Measurements from ENCODE around the gene CDKAL1.

The CDKAL1 gene

DNA sequence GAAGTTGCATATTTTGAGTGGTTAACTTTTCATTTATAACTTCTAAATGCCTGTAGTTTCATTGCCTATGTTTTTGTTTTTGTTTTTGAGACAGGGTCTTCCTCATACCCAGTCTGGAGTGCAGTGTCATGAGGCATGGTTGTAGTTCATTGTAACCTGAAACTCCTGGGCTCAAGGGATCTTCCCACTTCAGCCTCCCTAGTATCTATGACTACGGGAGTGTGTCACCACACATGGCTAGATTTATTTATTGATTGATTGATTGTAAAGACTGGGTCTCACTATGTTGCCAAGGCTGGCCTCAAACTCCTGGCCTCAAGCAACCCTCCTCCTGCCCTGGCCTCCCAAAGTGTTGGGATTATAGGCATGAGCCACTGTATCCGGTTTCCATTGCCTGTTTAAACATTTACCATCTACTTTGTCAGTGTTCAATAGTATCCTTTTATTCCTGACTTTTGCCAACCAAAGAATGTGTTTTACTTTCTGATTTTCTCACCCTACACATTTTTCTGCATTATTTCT, 144.6 kb downstream of the CDKAL1 start:
- DNase-seq (ENCODE audit: low spot score), result no peak

DNA sequence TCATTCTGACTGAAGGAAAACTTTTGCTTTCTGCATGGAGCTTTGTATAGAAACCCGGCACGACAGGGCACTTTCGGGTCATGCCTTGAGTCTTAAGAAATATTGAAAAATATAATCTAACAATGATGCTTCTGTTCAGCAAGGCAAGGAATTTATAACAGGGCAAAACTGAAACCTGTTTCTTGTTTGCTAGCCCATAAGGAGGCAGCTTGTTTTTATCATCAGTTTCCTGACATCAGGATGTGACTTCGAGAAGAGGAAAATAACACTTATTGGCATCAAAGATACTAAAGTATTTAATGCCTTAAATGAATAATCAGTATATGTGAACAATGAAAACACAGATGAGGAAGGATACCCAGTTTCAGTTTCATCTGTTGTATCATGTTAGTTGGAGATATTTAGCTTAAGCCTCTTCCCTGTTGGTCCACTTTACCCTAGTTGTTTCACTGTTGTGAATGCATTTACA, 146.5 kb downstream of the CDKAL1 start:
- no peak for DNase-seq (ENCODE audit: low spot score)

DNA sequence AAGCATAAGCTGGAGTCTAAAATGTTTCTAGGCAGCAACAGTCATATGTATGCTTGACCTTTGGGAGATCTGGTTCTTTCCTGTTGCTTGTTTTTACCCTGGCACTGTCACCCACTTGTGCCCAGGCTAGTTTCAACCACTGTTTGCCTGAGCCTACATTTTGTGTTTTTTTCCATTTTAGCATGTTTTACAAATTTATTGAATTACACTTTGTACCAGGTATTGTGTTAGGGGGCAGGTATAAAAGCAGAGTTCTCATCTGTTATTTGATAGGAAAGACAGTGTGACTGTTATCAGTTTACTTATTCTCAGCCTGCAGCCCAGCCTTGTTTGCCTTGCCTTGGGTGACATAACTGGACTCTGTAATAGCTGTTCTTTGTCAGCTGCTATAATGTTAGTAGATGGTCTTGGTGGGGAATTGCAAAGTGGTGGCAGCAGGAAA, 147.0 kb downstream of the CDKAL1 start:
- no peak for DNase-seq (ENCODE audit: low spot score)

DNA sequence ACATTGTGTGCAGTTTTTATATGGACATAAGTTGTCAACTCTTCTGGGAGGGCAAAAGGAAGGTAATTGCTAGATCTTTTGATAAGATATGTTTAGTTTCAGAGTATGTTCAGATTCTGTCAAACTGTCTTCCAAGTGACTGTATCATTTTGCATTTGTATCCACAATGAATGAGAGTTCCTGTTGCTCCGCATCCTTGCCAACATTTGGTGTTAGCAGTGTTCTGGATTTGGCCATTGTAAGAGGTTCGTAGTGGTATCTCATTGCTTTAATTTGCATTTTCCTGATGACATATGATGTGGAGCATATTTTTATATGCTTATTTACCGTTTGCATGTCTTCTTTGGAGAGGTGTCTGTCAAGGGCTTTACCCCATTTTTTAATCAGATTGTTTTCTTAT, 150.2 kb downstream of the CDKAL1 start:
- no peak for DNase-seq (ENCODE audit: low spot score)

DNA sequence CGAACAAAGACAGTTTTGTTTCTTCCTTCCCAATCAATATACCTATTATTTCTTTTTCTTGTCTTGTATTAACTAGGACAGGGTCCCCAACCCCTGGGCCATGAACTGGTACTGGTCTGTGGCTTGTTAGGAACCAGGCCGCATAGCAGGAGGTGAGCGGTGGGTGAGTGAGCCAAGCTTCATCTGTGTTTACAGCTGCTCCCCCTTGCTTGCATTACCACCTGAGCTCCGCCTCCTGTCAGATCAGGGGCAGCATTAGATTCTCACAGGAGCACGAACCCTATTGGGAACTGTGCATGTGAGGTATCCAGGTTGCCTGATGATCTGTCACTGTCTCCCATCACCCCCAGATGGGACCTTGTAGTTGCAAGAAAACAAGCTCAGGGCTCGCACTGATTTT, 151.9 kb downstream of the CDKAL1 start:
- DNase-seq (ENCODE audit: low spot score), result no peak

DNA sequence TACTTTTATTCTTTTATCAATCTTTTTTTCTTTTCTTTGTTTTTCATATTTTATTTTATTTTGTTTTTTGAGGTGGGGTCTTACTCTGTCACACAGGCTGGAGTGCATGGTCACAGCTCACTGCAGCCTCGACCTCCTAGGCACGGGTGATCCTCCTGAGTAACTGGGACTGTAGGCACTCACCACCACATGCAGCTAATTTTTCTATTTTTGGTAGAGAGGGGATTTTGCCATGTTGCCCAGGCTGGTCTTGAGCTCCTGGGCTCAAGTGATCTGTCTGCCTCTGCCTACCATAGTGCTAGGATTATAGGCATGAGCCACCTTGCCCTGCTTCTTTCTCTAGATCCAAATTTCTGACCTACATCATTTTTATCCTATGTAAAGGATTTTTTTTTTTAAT, 153.2 kb downstream of the CDKAL1 start:
- DNase-seq (ENCODE audit: low spot score), result no peak

DNA sequence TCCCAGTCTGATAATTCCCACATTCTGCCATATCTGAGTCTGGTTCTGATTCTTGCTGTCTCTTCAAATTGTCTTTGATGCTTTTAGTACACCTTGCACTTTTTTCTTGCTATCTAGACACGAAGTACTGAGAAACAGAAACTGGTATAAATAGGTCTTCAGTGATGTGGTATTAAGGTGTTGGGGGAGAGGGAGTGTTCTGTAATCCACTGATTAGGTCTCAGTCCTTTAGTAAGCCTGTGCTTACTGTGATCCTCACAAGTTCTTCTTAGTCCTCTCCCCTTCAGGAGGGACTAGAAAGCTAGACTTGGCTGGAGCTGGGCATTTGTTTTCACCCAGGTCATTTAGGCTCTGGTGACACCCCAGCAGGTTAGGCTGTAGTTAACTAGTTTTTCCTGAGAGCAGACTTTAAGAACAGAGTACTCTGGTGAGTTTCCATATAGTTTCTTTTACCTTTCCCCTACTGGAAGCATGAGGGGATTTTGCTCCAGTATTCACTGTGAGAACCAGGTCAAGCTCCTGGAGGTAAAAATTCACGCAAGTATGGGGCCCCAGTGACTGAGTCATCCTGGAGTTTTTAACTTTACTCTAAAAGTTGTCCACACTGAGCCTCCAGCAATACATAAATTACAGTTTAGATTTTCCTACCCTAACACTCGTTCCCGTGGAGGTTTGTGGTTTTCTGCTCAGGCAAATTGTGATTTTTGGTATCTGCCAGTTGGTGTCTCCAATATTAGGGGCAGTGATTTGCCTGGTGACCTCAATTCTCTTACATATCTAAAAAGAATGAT, 154.6 kb downstream of the CDKAL1 start:
- no peak for DNase-seq (ENCODE audit: low spot score)

DNA sequence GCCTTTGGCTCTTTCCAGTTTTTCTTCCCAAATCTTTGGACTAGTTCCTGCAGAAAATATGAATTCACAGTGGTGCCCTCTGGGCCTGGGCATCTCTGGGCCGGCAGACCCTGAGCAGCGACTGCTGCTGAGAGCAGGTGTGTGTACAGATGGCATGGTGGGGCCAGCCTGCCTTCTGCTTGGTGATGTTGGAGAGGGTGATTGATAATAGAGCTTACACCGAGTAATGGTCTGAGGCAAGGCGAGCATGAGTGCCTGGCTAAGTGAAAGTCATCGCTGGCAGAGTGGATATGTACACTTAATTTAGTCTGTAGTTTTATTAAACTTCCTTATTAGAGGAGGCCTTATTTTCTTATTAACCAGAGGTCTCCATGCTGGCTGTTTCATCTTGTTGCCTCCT, 156.9 kb downstream of the CDKAL1 start:
- peak; percentile 48 for DNase-seq (ENCODE audit: low spot score)

DNA sequence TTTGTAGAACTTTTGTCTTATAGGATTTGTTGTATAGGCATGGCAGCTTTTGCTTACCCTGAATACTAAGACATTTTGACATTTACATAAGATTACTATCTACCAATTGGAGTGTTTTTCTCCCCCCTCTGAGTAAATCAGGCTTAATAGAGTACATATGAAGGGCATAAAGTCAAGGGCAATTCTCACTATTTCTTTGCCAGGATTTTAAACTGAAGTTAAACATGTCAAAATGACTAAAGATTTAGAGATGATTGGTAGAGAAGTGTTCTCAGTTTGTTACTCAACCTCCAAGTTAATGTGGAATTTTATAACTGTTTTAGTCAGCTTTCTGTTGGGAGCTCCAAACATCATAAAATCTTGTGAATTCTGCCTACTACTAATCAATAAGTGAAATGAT, 157.8 kb downstream of the CDKAL1 start:
- no peak for DNase-seq (ENCODE audit: low spot score)

DNA sequence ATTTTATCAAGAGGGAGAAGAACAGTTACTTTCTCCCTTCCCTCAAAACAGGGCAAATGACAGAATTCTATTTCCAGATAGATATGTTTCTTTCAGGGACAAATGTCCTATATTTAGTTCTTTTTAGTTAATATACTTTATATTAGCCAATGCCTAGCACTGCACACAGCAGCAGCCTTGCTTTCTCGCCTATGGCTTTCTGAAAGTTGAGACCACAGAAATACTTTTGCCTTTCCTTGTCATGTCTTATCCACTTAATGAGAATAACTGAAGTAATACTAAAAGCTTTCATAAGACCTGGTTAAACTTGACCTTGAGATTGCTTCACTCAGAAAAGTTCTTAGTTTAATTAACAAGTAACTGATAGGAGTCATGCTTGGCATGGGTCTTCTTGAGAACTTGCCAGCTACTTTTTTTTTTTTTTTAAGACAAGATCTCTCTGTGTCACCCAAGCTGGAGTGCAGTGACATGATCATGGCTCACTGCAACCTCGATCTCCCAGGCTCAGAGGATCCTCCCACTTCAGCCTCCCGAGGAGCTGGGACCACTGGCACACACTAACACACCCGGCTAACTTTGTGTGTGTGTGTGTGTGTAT, 159.3 kb downstream of the CDKAL1 start:
- DNase-seq (ENCODE audit: low spot score), result no peak

DNA sequence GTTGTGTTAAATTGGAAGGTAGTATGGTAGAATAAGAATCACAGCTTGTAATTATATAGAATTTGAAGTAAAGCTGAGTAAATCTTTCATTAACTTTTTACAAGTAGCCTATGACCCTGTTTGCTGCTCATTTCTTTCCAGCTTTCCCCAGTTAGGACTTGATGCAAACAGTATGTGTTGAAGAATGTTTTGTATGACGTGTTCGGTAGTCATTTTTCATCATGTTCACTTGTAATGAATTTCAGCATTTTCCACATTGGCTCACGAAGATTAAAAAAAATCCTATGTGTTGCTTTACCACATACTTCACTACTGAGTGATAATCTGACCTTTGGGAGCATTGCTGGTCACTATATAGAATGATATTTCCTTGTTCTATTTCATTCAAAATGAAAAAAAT, 162.4 kb downstream of the CDKAL1 start:
- DNase-seq (ENCODE audit: low spot score), result no peak

DNA sequence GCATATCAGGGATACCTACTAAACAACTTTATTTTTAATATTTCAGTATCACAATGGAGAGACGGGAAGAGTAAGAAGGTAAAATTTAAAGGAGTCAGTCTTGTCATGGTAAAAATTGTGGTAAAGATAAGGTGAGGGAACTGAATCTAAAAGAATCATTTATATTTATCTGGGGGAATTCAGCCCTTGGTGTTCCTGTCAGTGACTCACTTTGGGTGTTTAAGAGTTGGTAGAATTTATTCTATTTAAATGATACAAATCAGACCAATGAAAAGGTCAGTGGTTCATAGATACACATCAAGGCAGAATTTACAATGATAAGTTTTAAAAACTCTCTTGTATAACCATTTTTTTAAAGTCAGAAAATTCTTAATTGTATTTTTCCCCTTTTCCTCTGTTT, 164.4 kb downstream of the CDKAL1 start:
- no peak for DNase-seq (ENCODE audit: low spot score)

DNA sequence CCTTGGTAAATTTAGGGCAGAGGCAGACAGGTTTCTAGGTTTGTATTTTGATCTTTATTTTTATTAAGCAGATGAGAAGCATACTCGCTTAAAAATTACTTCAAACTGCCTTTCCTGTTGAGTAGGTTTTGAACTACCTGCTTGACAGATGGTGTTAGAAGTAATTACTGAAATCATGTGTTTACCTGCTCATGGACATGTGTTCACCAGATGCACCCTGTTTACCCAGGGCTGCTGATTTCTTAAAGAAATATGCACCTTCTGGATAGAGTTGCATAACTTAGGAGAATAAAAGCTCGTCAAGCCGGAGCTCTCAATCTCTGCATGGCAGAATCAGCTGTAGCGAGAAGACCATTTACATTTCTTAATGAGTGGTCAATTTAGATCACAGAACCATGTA, 165.1 kb downstream of the CDKAL1 start:
- peak; percentile 91 for DNase-seq (ENCODE audit: low spot score)

DNA sequence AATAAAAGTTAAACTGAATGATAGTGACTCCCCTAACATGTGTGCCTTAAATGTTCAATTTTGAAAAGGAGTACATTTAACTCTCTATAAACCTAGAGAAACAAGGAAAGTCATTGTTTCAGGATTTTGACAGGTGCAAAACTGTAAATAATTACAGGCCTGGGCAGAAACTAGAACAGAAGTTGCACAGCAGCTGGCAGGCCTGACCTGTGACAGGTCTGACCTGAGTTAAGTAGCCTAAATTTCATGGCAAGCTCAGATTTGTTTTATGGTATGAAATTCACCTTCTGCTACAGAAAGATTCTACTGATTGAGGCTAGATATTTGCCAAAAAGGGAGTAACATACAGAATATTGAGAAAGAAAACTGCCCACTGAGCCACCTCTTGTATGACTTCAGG, 166.1 kb downstream of the CDKAL1 start:
- peak; percentile 24 for DNase-seq (ENCODE audit: low spot score)

DNA sequence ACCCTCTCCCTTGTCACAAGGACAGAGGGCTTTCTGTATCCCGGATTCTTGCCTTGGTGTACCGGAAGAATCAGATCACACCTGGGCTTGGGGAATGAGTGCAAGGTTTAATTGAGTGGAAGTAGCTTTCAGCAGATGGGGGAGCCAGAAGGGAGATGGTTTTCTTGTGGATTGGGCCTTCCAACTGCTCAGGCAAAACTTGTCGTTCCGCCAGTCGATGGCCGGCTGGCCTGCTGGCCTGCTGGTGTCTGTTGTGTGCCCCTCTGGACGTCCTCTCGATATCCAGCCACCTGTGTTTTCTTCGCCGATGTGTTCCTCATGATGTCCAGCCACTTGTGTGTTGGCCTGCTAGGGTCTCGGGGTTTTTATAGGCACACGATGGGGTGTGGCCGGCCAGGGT, 168.1 kb downstream of the CDKAL1 start:
- peak; percentile 57 for DNase-seq (ENCODE audit: low spot score)

DNA sequence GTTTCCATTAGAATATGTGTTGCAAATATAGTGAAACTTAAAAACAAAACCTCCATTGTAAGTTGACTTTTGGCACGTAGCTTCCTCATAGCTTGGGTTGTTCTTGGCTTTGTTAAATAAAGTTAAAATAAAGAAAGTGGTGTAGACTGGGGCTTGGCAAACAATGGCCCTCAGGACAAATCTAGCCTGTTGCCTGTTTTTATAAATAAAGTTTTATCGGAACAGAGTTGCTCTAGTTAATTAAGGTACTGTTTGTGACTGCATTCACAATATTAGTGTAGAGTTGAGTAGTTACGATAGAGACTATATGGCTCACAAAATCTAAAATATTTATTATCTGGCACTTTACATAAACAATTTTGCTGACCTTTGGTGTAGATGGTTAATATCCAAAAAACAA, 168.8 kb downstream of the CDKAL1 start:
- no peak for DNase-seq (ENCODE audit: low spot score)

DNA sequence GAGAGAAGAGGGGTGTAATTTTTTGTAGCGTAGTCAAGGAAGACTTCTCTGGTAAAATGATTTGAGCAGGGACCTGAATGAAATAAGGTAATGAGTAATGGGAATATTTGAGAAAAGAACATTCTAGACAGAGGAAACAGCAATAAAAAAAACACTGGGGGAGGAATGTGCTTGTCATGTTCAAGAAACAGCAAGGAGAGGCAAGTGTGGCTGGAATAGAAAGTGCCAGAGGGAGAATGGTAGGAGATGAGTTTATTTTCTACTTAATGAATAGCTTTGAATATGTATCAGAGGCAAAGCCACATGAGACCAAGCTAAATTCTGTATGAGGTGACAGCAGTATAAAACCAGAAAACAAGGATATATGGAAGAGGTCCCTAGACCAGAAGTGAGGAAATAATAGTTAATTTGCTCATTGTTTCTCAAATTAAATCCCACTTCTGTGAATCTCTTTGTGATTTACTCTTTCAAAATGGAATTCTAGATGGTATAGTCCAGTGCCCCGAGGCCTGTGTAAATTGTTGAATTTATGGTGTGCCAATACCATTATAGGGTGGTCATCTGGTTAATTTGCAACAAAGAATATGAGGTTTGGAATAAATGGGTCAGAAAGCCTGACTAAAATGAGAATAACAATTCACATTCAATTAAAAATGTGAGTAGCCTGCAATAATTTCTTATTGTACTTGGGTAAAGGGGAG, 170.2 kb downstream of the CDKAL1 start:
- DNase-seq (ENCODE audit: low spot score), result no peak

DNA sequence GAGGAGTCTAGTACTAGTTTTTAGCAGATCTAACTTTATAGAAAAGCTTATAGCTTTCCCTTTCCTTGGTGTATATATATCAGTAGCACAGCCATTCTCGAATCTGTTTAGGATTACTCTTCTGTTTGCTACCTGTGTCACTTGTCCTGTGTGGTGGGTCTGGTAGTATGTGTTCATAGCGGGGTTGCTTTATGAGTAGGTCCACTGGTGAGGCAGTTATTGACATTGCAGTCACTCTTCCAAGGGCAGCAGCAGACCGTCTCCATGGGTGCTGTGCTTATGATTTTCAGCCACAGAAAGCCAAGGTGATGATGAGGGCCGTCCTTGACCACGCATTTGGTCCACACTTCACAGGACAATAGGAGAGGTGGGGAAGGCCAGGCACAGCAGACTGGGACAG, 171.5 kb downstream of the CDKAL1 start:
- no peak for DNase-seq (ENCODE audit: low spot score)

DNA sequence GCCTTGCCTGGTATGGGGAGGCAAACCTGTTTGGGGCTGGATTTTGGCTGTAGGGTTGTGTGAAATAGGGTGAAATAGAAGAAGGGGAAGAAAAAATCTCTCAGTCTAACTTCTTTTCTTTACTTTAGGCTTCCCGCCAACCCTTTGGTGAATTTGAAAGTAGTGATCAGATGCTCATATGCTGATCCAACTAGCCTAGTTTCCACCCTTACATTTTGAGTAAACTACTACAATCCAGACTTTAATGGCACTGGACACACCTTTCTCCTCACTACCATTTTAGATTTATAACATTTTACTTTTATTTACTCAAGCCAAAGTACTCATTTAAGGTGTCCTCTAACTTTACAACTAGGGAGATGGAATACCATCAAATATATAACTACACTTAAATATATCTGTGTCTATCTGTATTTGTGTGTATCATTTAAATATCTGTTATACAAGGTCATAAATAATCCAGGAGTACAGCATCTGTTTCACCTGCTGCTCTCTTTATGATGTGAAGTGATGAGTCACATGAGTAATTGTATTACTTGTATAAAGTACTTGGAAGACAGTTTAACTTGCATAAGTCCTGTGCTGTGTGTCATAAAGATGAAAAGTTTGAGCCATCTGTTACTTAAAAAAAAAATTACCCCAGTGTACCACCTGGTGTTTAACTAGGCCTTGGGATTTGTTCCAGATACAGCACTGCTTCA, 172.1 kb downstream of the CDKAL1 start:
- DNase-seq (ENCODE audit: low spot score), result no peak

DNA sequence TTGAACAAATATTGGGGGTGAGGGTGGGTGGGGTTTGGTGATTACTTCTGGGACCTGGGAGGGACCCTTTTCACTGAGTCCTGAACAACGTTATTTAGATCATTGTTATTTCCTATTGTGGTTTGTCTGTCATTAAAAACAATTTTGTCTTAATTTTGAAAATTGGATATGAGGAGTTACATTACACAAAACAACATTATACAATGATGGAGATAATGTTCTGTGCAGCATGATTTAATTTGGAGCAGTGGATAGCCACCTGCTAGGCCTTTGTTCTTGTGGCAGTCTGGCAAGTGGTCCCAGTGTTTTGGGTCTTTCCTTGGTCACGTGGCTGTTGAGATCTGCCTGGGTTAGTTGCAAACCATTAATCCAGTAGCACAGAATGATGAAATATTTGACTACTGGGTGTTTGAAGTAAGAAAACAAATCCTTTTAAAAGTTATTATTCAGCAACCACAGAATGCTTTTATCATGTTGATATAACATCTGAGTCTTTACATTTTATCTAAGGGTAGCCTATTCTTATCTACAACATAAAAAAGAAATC, 172.8 kb downstream of the CDKAL1 start:
- no peak for DNase-seq (ENCODE audit: low spot score)

DNA sequence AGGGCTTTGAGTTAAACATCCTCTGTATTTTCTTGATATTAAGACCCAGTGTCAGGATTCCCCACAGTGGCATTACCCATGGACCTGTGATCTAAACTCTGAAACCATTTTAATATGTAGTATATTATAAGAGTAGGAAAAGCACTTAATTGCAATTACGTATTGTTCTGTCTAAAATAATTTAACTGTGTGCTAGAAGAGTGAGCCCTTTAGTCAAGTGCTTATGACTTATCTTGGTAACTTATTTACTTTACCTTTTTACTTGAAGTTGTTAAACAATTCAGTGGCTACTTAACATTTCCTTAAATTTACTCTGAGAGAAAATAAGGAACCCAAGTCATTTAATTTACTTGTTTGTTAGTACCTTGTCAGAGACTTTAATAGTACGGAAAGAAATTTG, 173.6 kb downstream of the CDKAL1 start:
- no peak for DNase-seq (ENCODE audit: low spot score)

Measured in cerebellar cortex (tissue), 1 donor.